Body of pancreas (tissue), 4 donors: Measurements from ENCODE around the gene MOK. TPM values are rescaled to one million over a fixed set of nuclear protein-coding genes. Genes with fewer than 3 reads are reported as not detected.

Experiments used
- ATAC-seq: fragments of 150-250 bp; one replicate; pipeline ENCODE4 v1.9.1; 2016
- DNase-seq, 4 donors: peaks; one replicate each; pipeline ENCODE4 v3.0.0-alpha.2; 2019
- H3K27ac ChIP-seq, 4 donors: fragments of 200-600 bp; sonication (generic); 1 replicate in 3 of 4; 2 replicates in 1 of 4; pipeline versions ENCODE4 v1.5.1 to v1.6.1; 2016 to 2019; ENCODE audit warnings: mild to moderate bottlenecking in 1 of 4, mixed read lengths in 1 of 4, moderate library complexity in 1 of 4
- H3K27me3 ChIP-seq, 2 donors: fragments of 200-600 bp; sonication (generic); one replicate each; pipeline ENCODE4 v1.6.0; 2016; ENCODE audit warnings: mild to moderate bottlenecking in 1 of 2
- H3K36me3 ChIP-seq, 2 donors: fragments of 200-600 bp; sonication (generic); replicated peaks in 1 of 2; 2 replicates each; pipeline ENCODE4 v1.5.1; 2016; ENCODE audit warnings: low read depth in 2 of 2; ENCODE audit not compliant: insufficient read depth in 1 of 2
- H3K4me1 ChIP-seq: fragments of 200-600 bp; sonication (generic); one replicate; pipeline ENCODE4 v1.6.0; 2016
- H3K4me3 ChIP-seq, 2 donors: fragments of 200-600 bp; sonication (generic); 1 replicate in 1 of 2; 2 replicates in 1 of 2; pipeline ENCODE4 v1.5.1; 2016 to 2019
- H3K9me3 ChIP-seq, 3 donors: fragments of 200-600 bp; sonication (generic); 1 replicate in 2 of 3; 2 replicates in 1 of 3; pipeline ENCODE4 v1.5.1; 2016
- POLR2A ChIP-seq, 3 donors: fragments of 450-650 bp; IDR thresholded peaks; one replicate each; pipeline ENCODE4 v1.6.1; 2016; ENCODE audit warnings: antibody characterized with exemption in 3 of 3, mild to moderate bottlenecking in 2 of 3
- WGBS, 2 donors: methylation state at CpG; one replicate each; pipeline ENCODE4 v1.1.5; 2017; 5-methylcytosine and 5-hydroxymethylcytosine counted together
- intact Hi-C: fragments of 100-400 bp; cut with DNase I; formaldehyde crosslinking; loops from one replicate; pipeline ENCODE4 v1.15.1; 2023
- total RNA-seq, 2 donors: library from RNA; depleted of rRNA; stranded (reverse); fragments of >200 nt; gene quantifications; one replicate each; pipeline ENCODE4 v1.1.0, GENCODE V29; 2016
- TF ChIP-seq, protein P1 (sequence below), 7 experiments: fragments of 450-650 bp in 4 of 7; fragments of 200-600 bp in 3 of 7; sonication (generic) in 3 of 7; IDR thresholded peaks; one replicate each; pipeline ENCODE4 v1.5.1; 2016 to 2019; ENCODE audit warnings: antibody characterized with exemption in 7 of 7

The MOK gene
- total RNA-seq, 2 donors from 2014 or later: 14.3 to 18.5 TPM

DNA sequence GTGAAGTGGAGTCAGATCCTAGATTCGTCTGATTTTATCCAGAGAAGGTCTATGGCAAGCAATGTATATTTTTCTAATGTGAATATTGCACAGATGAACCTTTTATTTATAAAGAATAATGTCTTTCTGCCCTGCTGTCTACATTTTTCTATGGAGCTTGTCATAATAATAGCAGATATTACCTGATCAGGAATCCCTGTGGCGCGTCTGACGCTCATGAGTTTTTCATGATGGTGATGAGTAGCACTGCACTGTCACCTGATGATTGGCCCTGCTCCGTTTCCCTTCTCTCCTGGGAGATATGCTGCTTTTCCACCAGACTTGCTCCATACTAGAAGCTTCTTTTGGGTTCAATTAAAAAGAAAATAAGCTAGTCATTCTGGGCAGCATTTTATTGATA lies 37.3 kb upstream of the MOK start:
- WGBS, 2 donors: 85 to 90% methylated on average over 5 of the region's 5 CpGs
- DNase-seq (no peak), ATAC-seq (no peak)
- no peaks in the 10 kb centered on the region for H3K9me3 ChIP-seq
- TF ChIP-seq, protein P1, sequence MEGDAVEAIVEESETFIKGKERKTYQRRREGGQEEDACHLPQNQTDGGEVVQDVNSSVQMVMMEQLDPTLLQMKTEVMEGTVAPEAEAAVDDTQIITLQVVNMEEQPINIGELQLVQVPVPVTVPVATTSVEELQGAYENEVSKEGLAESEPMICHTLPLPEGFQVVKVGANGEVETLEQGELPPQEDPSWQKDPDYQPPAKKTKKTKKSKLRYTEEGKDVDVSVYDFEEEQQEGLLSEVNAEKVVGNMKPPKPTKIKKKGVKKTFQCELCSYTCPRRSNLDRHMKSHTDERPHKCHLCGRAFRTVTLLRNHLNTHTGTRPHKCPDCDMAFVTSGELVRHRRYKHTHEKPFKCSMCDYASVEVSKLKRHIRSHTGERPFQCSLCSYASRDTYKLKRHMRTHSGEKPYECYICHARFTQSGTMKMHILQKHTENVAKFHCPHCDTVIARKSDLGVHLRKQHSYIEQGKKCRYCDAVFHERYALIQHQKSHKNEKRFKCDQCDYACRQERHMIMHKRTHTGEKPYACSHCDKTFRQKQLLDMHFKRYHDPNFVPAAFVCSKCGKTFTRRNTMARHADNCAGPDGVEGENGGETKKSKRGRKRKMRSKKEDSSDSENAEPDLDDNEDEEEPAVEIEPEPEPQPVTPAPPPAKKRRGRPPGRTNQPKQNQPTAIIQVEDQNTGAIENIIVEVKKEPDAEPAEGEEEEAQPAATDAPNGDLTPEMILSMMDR (IDR thresholded peaks at IDR 0.05): no peak
- TF ChIP-seq POLR2A (IDR thresholded peaks at IDR 0.05): no peak
- H3K36me3 ChIP-seq: peaks cover 3 to 39% of the 10 kb centered on the region in 2 donors
- intact Hi-C loops: no loop called here
- H3K4me3 ChIP-seq: no peak overlapping the region
- H3K27me3 ChIP-seq: no peaks in the 10 kb centered on the region
- H3K27ac ChIP-seq: no peak overlapping the region
- no peaks in the 10 kb centered on the region for H3K4me1 ChIP-seq

DNA sequence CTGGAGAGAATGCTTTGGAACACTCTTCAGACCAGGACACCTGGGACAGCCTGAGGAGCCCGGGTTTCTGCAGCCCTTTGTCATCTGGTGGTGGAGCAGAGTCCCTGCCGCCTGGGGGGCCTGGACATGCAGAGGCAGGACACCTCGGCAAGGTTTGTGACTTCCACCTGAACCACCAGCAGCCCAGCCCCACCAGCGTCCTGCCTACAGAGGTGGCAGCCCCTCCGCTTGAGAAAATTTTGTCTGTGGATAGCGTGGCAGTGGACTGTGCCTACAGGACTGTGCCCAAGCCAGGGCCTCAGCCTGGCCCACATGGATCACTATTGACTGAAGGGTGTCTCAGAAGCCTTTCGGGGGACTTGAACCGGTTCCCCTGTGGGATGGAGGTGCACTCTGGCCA lies 36.6 kb upstream of the MOK start:
- DNase-seq: no peak
- no peak for ATAC-seq
- Histone ChIP-seq H3K4me1 (no peaks in the 10 kb centered on the region), H3K9me3 (no peaks in the 10 kb centered on the region), H3K36me3 (peaks cover 3 to 36% of the 10 kb centered on the region in 2 donors), H3K27ac (no peak overlapping the region), H3K4me3 (no peak overlapping the region), H3K27me3 (no peaks in the 10 kb centered on the region)
- intact Hi-C loops: no loop called here
- TF ChIP-seq, protein P1 (IDR thresholded peaks at IDR 0.05): no peak
- no peak for TF ChIP-seq POLR2A (IDR thresholded peaks at IDR 0.05)
- WGBS, 2 donors: 85% methylated on average over 4 to 8 of the region's 8 CpGs

GRCh38 chr14:102338724-102339123 lies 33.8 kb upstream of the MOK start:
- TF ChIP-seq POLR2A (IDR thresholded peaks at IDR 0.05): no peak
- TF ChIP-seq, protein P1 (IDR thresholded peaks at IDR 0.05): no peak
- Histone ChIP-seq H3K27ac (no peak overlapping the region), H3K4me3 (no peak overlapping the region), H3K36me3 (peaks cover 0 to 16% of the 10 kb centered on the region in 2 donors), H3K4me1 (no peaks in the 10 kb centered on the region), H3K9me3 (no peaks in the 10 kb centered on the region), H3K27me3 (no peaks in the 10 kb centered on the region)
- intact Hi-C loops: no loop called here
- WGBS, 2 donors: 88 to 91% methylated on average over 7 to 9 of the region's 9 CpGs
- no peak for ATAC-seq
- DNase-seq: no peak

DNA sequence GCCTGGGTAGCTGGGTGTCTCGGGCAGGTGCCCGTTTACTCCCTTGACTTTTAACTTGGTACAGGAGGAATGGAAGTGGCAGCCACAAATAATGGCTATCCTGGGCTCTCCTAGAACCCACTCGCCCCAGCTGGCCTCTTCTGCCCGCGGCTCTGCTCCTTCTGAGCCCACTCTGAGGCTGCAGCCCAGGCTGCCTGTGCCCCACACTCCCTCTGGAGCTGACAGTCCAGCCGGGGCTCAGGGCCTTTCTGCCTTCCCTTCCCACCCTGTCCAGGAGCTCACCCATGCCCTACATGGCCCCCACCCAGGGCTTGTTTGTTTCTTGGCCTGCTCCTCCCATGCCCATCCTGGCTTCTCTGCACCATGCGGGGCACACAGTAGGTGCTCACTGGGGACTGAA lies 30.2 kb upstream of the MOK start:
- no peak overlapping the region for H3K27ac ChIP-seq
- no peaks in the 10 kb centered on the region for H3K27me3 ChIP-seq
- TF ChIP-seq, protein P1 (IDR thresholded peaks at IDR 0.05): no peak
- 93 to 95% methylated on average over 7 of the region's 7 CpGs for WGBS, 2 donors
- H3K36me3 ChIP-seq: peaks cover 0 to 11% of the 10 kb centered on the region in 2 donors
- no peaks in the 10 kb centered on the region for H3K4me1 ChIP-seq
- intact Hi-C loops: no loop called here
- H3K4me3 ChIP-seq: no peak overlapping the region
- ATAC-seq: no peak
- H3K9me3 ChIP-seq: no peaks in the 10 kb centered on the region
- no peak for DNase-seq
